NCI-H226 (cell line): ENCODE data around the gene OR51F2.
"Not testable (repeated sequence)": the region's sequence is repeated elsewhere in the genome, so short reads cannot be mapped to it uniquely, and the experiment has no call there.

Experiments used
- DNase-seq: peaks from one replicate; pipeline ENCODE4 v3.0.0-alpha.2; 2015

OR51F2 gene

GRCh38 chr11:4821021-4821420 is at the start of gene OR51F2:
TSS of gene OR51F2 (plus strand) at chr11:4821321. CDS start at chr11:4821422, 101 bp downstream.
- DNase-seq = no peak

GRCh38 chr11:4782454-4782853 is 38.7 kb upstream of the OR51F2 start:
- DNase-seq = no peak

GRCh38 chr11:4797206-4797605 is 23.9 kb upstream of the OR51F2 start:
- no peak for DNase-seq

- DNase-seq = no peak
Measured at GRCh38 chr11:4798427-4799183, 22.5 kb upstream of the OR51F2 start.

- not testable (repeated sequence) for DNase-seq
Measured at GRCh38 chr11:4801316-4801715, 19.8 kb upstream of the OR51F2 start.

GRCh38 chr11:4804280-4804679 is 16.8 kb upstream of the OR51F2 start, which contains the start of gene OR52R1:
TSS of gene OR52R1 (minus strand) at chr11:4804380. CDS start at chr11:4804380, 0 bp downstream.
- no peak for DNase-seq

GRCh38 chr11:4808476-4808875 is 12.6 kb upstream of the OR51F2 start:
- no peak for DNase-seq

- DNase-seq = no peak
Measured at GRCh38 chr11:4809246-4809645, 11.9 kb upstream of the OR51F2 start.

GRCh38 chr11:4825132-4825531 is 4.0 kb downstream of the OR51F2 start:
- no peak for DNase-seq

- DNase-seq = no peak
Measured at GRCh38 chr11:4826425-4826824, 5.3 kb downstream of the OR51F2 start.

- no peak for DNase-seq
Measured at GRCh38 chr11:4830346-4830745, 9.2 kb downstream of the OR51F2 start.

GRCh38 chr11:4830909-4831308 is 9.8 kb downstream of the OR51F2 start:
- DNase-seq = no peak

GRCh38 chr11:4839851-4840549 is 18.9 kb downstream of the OR51F2 start:
- no peak for DNase-seq

GRCh38 chr11:4848908-4849532 is 27.9 kb downstream of the OR51F2 start, which contains the start of gene OR51S1:
TSS of gene OR51S1 (minus strand) at chr11:4849208. CDS start at chr11:4849208, 0 bp downstream.
- no peak for DNase-seq

- DNase-seq = peak; percentile 81
Measured at GRCh38 chr11:4851033-4851432, 29.9 kb downstream of the OR51F2 start.

GRCh38 chr11:4854286-4854685 is 33.2 kb downstream of the OR51F2 start:
- not testable (repeated sequence) for DNase-seq

- DNase-seq = no peak
Measured at GRCh38 chr11:4862447-4863236, 41.5 kb downstream of the OR51F2 start.

GRCh38 chr11:4863876-4864275 is 42.8 kb downstream of the OR51F2 start:
- no peak for DNase-seq

GRCh38 chr11:4865855-4866254 is 44.7 kb downstream of the OR51F2 start:
- no peak for DNase-seq
